Neuronal stem cell (in vitro differentiated cells): ENCODE results near the gene CLEC4E.
"Not testable (repeated sequence)": the region's sequence is repeated elsewhere in the genome, so short reads cannot be mapped to it uniquely, and the experiment has no call there.

ENCODE experiments used
- DNase-seq: peaks from one replicate; pipeline ENCODE4 v3.0.0-alpha.2; 2013; ENCODE audit warnings: low spot score
- H2AFZ ChIP-seq: one replicate; pipeline ENCODE4 v1.6.1; 2013; ENCODE audit warnings: mild to moderate bottlenecking, low read length, inconsistent platforms
- H2AK5ac ChIP-seq: 2 replicates; pipeline ENCODE4 v1.6.1; 2013; ENCODE audit warnings: low read depth, mild to moderate bottlenecking, inconsistent platforms, low read length, moderate library complexity, mixed read lengths
- H2BK120ac ChIP-seq: 2 replicates; pipeline ENCODE4 v1.6.1; 2013; ENCODE audit warnings: low read depth, mild to moderate bottlenecking, inconsistent platforms, low read length, moderate library complexity, mixed read lengths
- H2BK12ac ChIP-seq: one replicate; pipeline ENCODE4 v1.6.1; 2013; ENCODE audit warnings: low read length, inconsistent platforms
- H2BK15ac ChIP-seq: 2 replicates; pipeline ENCODE4 v1.6.1; 2013; ENCODE audit warnings: mild to moderate bottlenecking, low read length, inconsistent platforms, mixed read lengths
- H2BK5ac ChIP-seq: one replicate; pipeline ENCODE4 v1.6.1; 2013; ENCODE audit warnings: inconsistent platforms, mild to moderate bottlenecking, low read length, moderate library complexity
- H3K14ac ChIP-seq: one replicate; pipeline ENCODE4 v1.6.1; 2013; ENCODE audit warnings: low read length, inconsistent platforms
- H3K18ac ChIP-seq: 2 replicates; pipeline ENCODE4 v1.6.1; 2013; ENCODE audit warnings: low read length, inconsistent platforms
- H3K23ac ChIP-seq: 2 replicates; pipeline ENCODE4 v1.6.1; 2013; ENCODE audit warnings: low read depth, mild to moderate bottlenecking, mixed read lengths, low read length, inconsistent platforms; ENCODE audit not compliant: poor library complexity
- H3K27ac ChIP-seq: replicated peaks from 3 replicates; pipeline ENCODE4 v1.5.1; 2013; ENCODE audit warnings: low read length, inconsistent platforms
- H3K27me3 ChIP-seq, 3 experiments: 2 replicates each; pipeline ENCODE4 v1.6.1; 2013; ENCODE audit warnings: low read length in 3 of 3, mild to moderate bottlenecking in 2 of 3, inconsistent platforms in 1 of 3, low read depth in 1 of 3, mixed read lengths in 1 of 3, moderate library complexity in 1 of 3; ENCODE audit not compliant: control insufficient read depth in 3 of 3, insufficient read depth in 3 of 3
- H3K36me3 ChIP-seq, 2 donors: replicated peaks in 1 of 2; 2 replicates each; pipeline ENCODE4 v1.6.1; 2013; ENCODE audit warnings: low read length in 2 of 2; ENCODE audit not compliant: control insufficient read depth in 2 of 2, insufficient read depth in 2 of 2
- H3K4ac ChIP-seq: 2 replicates; pipeline ENCODE4 v1.6.1; 2013; ENCODE audit warnings: inconsistent platforms, mild to moderate bottlenecking, low read length, moderate library complexity
- H3K4me1 ChIP-seq, 2 donors: 1 replicate in 1 of 2; 2 replicates in 1 of 2; pipeline ENCODE4 v1.6.1; 2013; ENCODE audit warnings: low read length in 2 of 2, low read depth in 1 of 2; ENCODE audit not compliant: control insufficient read depth in 2 of 2, insufficient read depth in 1 of 2
- H3K4me2 ChIP-seq: one replicate; pipeline ENCODE4 v1.6.1; 2013; ENCODE audit warnings: mild to moderate bottlenecking, low read length, inconsistent platforms; ENCODE audit not compliant: insufficient read depth, poor library complexity, severe bottlenecking
- H3K4me3 ChIP-seq, 2 donors: 2 replicates each; pipeline ENCODE4 v1.5.1; 2013; ENCODE audit warnings: low read length in 2 of 2, mild to moderate bottlenecking in 2 of 2, inconsistent platforms in 1 of 2, moderate library complexity in 1 of 2
- H3K79me1 ChIP-seq: one replicate; pipeline ENCODE4 v1.6.1; 2013; ENCODE audit warnings: low read depth, mild to moderate bottlenecking, inconsistent platforms, low read length, moderate library complexity
- H3K9ac ChIP-seq: one replicate; pipeline ENCODE4 v1.6.1; 2013; ENCODE audit warnings: mild to moderate bottlenecking, low read depth, low read length, inconsistent platforms; ENCODE audit not compliant: poor library complexity
- H3K9me3 ChIP-seq, 2 donors: replicated peaks in 1 of 2; 2 replicates each; pipeline versions ENCODE3 to v1.6.1; 2013; ENCODE audit warnings: low read length in 2 of 2, mild to moderate bottlenecking in 2 of 2, inconsistent platforms in 1 of 2, low read depth in 1 of 2, mixed read lengths in 1 of 2, moderate library complexity in 1 of 2; ENCODE audit not compliant: control insufficient read depth in 2 of 2, insufficient read depth in 1 of 2
- H4K8ac ChIP-seq: one replicate; pipeline ENCODE4 v1.6.1; 2013; ENCODE audit warnings: low read depth, mild to moderate bottlenecking, inconsistent platforms, low read length, moderate library complexity
- H4K91ac ChIP-seq: one replicate; pipeline ENCODE4 v1.6.1; 2013; ENCODE audit warnings: low read length, low read depth, mild to moderate bottlenecking, inconsistent platforms; ENCODE audit not compliant: poor library complexity
- WGBS, 2 donors: extraction: QIAGEN DNeasy Blood & Tissue Kit; methylation state at CpG; one replicate each; pipeline ENCODE4 v1.1.7; 2013; ENCODE audit warnings: missing lambda C conversion rate in 2 of 2, mixed read lengths in 1 of 2; ENCODE audit not compliant: insufficient read length in 2 of 2, insufficient replicate concordance in 1 of 2; ENCODE audit errors: extremely low coverage in 2 of 2; 5-methylcytosine and 5-hydroxymethylcytosine counted together

CLEC4E gene

DNA sequence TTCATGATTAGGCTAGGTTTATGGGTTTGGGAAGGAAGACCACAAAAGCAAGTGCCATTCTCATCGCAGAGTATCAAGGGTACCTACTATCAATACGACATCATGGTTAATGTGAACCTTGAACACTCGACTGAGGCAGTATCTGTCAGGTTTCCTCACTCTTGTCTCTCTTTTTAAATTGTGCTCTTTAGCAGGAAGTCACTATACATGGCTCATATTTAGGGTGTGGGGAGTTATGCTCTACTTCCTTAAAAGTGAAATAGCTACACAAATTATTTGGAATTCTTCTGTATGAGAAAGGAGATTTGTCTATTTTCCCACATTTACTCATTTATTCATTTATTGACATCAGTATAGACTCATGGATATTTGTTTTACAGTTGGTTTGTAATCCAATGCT lies 5.9 kb upstream of the CLEC4E start:
- DNase-seq, result no peak
- Histone ChIP-seq H3K36me3 (no peaks in the 10 kb centered on the region), H4K91ac (no peak overlapping the region), H2AFZ (no peak overlapping the region), H3K4me2 (no peak overlapping the region), H3K23ac (no peak overlapping the region), H3K79me1 (no peaks in the 10 kb centered on the region), H3K4me3 (no peak overlapping the region), H2BK120ac (no peak overlapping the region), H3K4ac (no peak overlapping the region), H2BK12ac (no peak overlapping the region), H3K27ac (no peak overlapping the region), H2AK5ac (no peak overlapping the region), H3K14ac (no peak overlapping the region), H3K18ac (no peak overlapping the region), H4K8ac (no peak overlapping the region), H3K9ac (no peak overlapping the region), H3K27me3 (no peaks in the 10 kb centered on the region), H2BK15ac (no peak overlapping the region), H3K4me1 (no peaks in the 10 kb centered on the region), H2BK5ac (no peak overlapping the region), H3K9me3 (no peaks in the 10 kb centered on the region)
- WGBS, 2 donors, result no CpG with 5 or more reads among the region's 3 CpGs

DNA sequence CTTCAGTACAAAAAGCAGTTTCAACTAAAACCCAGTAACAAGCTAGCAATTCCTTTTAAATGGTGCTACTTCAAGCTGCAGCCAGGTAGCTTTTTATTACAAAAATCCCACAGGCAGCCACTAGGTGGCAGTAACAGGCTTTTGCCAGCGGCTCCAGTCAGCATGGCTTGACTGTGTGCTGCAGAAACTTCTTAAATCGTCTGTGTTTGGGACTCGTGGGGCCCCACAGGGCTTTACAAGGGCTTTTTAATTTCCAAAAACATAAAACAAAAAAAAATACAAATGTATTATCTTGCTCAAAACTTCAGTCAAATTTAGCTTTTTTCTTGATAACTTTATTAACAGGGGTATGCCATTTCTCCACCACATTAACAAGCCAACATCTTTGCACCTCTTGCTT lies 3.6 kb upstream of the CLEC4E start:
- no peaks in the 10 kb centered on the region for H3K9me3 ChIP-seq
- H4K8ac ChIP-seq, result no peak overlapping the region
- WGBS, 2 donors, result no CpG with 5 or more reads among the region's 3 CpGs
- no peak overlapping the region for H3K23ac ChIP-seq
- H2BK120ac ChIP-seq, result no peak overlapping the region
- no peak overlapping the region for H2BK5ac ChIP-seq
- no peak overlapping the region for H3K4me3 ChIP-seq
- H2AK5ac ChIP-seq, result no peak overlapping the region
- no peak overlapping the region for H3K9ac ChIP-seq
- H3K4me2 ChIP-seq, result no peak overlapping the region
- no peaks in the 10 kb centered on the region for H3K79me1 ChIP-seq
- H3K36me3 ChIP-seq, result no peaks in the 10 kb centered on the region
- H3K4me1 ChIP-seq, result no peaks in the 10 kb centered on the region
- H3K27ac ChIP-seq, result no peak overlapping the region
- H2AFZ ChIP-seq, result no peak overlapping the region
- no peak overlapping the region for H4K91ac ChIP-seq
- H3K4ac ChIP-seq, result no peak overlapping the region
- H3K14ac ChIP-seq, result no peak overlapping the region
- no peak overlapping the region for H2BK15ac ChIP-seq
- DNase-seq, result peak; percentile 70
- H3K27me3 ChIP-seq, result no peaks in the 10 kb centered on the region
- no peak overlapping the region for H2BK12ac ChIP-seq
- H3K18ac ChIP-seq, result no peak overlapping the region

DNA sequence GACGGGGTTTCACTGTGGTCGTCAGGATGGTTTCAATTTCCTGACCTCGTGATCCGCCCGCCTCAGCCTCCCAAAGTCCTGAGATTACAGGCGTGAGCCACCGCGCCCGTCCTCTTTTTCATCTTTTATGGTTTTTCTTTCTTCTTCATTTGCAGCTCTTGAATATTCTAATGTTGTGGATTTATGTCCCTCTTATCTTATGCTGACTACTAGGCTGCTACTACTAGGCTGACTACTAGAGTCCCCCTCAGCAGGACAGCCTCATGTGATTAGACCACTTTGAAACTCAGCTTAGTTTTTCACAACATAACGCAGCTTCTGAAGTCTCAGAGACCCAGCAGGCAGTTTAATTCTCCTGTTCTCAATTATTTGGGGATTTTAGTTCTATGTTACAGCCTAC lies 857 bp upstream of the CLEC4E start:
- Histone ChIP-seq H3K9ac (no peak overlapping the region), H3K27me3 (no peaks in the 10 kb centered on the region), H2BK120ac (no peak overlapping the region), H3K14ac (no peak overlapping the region), H3K79me1 (no peaks in the 10 kb centered on the region), H3K4me1 (no peaks in the 10 kb centered on the region), H2BK5ac (no peak overlapping the region), H3K4ac (no peak overlapping the region), H2BK15ac (no peak overlapping the region), H3K27ac (no peak overlapping the region), H3K23ac (no peak overlapping the region), H3K36me3 (no peaks in the 10 kb centered on the region), H2AK5ac (no peak overlapping the region), H2BK12ac (no peak overlapping the region), H4K8ac (no peak overlapping the region), H2AFZ (no peak overlapping the region), H4K91ac (no peak overlapping the region), H3K4me3 (no peak overlapping the region), H3K18ac (no peak overlapping the region), H3K9me3 (no peaks in the 10 kb centered on the region), H3K4me2 (no peak overlapping the region)
- DNase-seq, result no peak
- WGBS, 2 donors, result no CpG with 5 or more reads among the region's 10 CpGs

DNA sequence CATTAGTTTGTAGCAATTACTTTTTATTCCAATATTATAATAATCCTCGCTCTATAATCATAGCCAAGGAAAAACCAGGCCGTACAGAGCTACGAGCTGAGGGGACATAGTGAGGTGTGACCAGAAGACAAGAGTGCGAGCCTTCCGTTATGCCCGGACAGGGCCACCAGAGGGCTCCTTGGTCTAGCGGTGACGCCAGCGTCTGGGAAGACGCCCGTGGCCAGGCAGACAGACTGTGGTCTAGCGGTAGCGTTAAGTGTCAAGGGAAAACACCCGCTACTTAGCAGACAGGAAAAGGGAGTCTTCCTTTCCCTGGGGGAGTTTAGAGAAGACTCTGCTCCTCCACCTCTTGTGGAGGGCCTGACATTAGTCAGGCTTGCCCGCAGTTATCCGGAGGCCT lies 2.9 kb downstream of the CLEC4E start:
- not testable (repeated sequence) for H3K4ac ChIP-seq, H4K91ac ChIP-seq, H2BK120ac ChIP-seq, H3K14ac ChIP-seq, H3K4me3 ChIP-seq, H2BK12ac ChIP-seq, H3K4me1 ChIP-seq, H2AFZ ChIP-seq, H2BK15ac ChIP-seq, H2BK5ac ChIP-seq, H2AK5ac ChIP-seq, H3K23ac ChIP-seq, DNase-seq, H3K9ac ChIP-seq, H3K27ac ChIP-seq, H3K18ac ChIP-seq, H4K8ac ChIP-seq, H3K27me3 ChIP-seq, H3K4me2 ChIP-seq, H3K9me3 ChIP-seq, H3K36me3 ChIP-seq, H3K79me1 ChIP-seq
- WGBS, 2 donors, result no CpG with 5 or more reads among the region's 16 CpGs
